Osteocyte (in vitro differentiated cells): Measurements from ENCODE around the gene CADPS. TPM values are rescaled to one million over a fixed set of nuclear protein-coding genes. Genes with fewer than 3 reads are reported as not detected.

Experiments
- DNase-seq: peaks from one replicate; pipeline ENCODE4 v3.0.0; 2021; ENCODE audit warnings: mixed read lengths; ENCODE audit not compliant: unreplicated experiment; ENCODE audit errors: extremely low spot score
- H3K27ac Mint-ChIP-seq: one replicate; pipeline ENCODE4 v1.8.0; 2021; ENCODE audit warnings: mild to moderate bottlenecking, mixed read lengths; ENCODE audit not compliant: unreplicated experiment
- H3K27me3 Mint-ChIP-seq: one replicate; pipeline ENCODE4 v1.8.0; 2021; ENCODE audit warnings: mixed read lengths; ENCODE audit not compliant: unreplicated experiment
- H3K36me3 Mint-ChIP-seq: one replicate; pipeline ENCODE4 v1.8.0; 2021; ENCODE audit warnings: mixed read lengths; ENCODE audit not compliant: unreplicated experiment
- H3K4me1 Mint-ChIP-seq: one replicate; pipeline ENCODE4 v1.8.0; 2021; ENCODE audit warnings: mixed read lengths; ENCODE audit not compliant: unreplicated experiment
- H3K4me3 Mint-ChIP-seq: one replicate; pipeline ENCODE4 v1.8.0; 2021; ENCODE audit warnings: mild to moderate bottlenecking, moderate library complexity, mixed read lengths; ENCODE audit not compliant: unreplicated experiment
- H3K9me3 Mint-ChIP-seq: one replicate; pipeline ENCODE4 v1.8.0; 2021; ENCODE audit warnings: mixed read lengths; ENCODE audit not compliant: unreplicated experiment
- total RNA-seq: library from RNA; stranded (reverse); gene quantifications from 2 replicates; pipeline ENCODE4 v1.2.1, GENCODE V29; 2021
- TF ChIP-seq, protein P1 (sequence below): fragments of 200-600 bp; sonication (generic); IDR thresholded peaks from 2 replicates; pipeline ENCODE4 v1.5.0; 2021; ENCODE audit warnings: antibody characterized with exemption, mild to moderate bottlenecking, moderate library complexity

CADPS gene
- total RNA-seq, 1 donor from 2014 or later: not detected

DNA sequence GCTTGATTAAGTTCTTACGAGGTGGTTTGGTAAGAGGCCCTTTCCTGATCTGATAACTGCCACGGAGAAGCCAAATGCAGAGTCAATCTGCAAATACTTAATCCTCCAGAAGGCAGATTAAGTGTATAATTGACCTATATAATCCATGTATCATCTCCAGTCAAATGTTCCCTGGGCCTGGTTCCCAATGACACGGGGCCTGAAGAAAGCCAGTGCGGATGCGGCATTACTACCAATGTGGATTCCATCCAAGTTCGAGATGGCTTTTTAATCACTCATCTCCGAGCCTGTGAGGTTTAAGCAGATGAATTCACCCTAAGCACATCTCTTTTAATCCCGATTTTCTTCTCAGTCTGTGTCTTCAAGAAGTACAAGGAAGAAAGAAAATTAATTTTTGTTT lies 441.8 kb downstream of the CADPS start:
- H3K27me3 Mint-ChIP-seq: peaks cover 30% of the 10 kb centered on the region
- no peaks in the 10 kb centered on the region for H3K36me3 Mint-ChIP-seq
- H3K4me3 Mint-ChIP-seq: no peak overlapping the region
- no peak for DNase-seq
- TF ChIP-seq, protein P1, sequence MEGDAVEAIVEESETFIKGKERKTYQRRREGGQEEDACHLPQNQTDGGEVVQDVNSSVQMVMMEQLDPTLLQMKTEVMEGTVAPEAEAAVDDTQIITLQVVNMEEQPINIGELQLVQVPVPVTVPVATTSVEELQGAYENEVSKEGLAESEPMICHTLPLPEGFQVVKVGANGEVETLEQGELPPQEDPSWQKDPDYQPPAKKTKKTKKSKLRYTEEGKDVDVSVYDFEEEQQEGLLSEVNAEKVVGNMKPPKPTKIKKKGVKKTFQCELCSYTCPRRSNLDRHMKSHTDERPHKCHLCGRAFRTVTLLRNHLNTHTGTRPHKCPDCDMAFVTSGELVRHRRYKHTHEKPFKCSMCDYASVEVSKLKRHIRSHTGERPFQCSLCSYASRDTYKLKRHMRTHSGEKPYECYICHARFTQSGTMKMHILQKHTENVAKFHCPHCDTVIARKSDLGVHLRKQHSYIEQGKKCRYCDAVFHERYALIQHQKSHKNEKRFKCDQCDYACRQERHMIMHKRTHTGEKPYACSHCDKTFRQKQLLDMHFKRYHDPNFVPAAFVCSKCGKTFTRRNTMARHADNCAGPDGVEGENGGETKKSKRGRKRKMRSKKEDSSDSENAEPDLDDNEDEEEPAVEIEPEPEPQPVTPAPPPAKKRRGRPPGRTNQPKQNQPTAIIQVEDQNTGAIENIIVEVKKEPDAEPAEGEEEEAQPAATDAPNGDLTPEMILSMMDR: no peak
- H3K9me3 Mint-ChIP-seq: no peaks in the 10 kb centered on the region
- no peak overlapping the region for H3K27ac Mint-ChIP-seq
- no peaks in the 10 kb centered on the region for H3K4me1 Mint-ChIP-seq

- no peaks in the 10 kb centered on the region for H3K9me3 Mint-ChIP-seq
- peaks cover 6% of the 10 kb centered on the region for H3K27me3 Mint-ChIP-seq
- no peaks in the 10 kb centered on the region for H3K36me3 Mint-ChIP-seq
- DNase-seq: no peak
- H3K4me3 Mint-ChIP-seq: no peak overlapping the region
- TF ChIP-seq, protein P1: no peak
- no peaks in the 10 kb centered on the region for H3K4me1 Mint-ChIP-seq
- no peak overlapping the region for H3K27ac Mint-ChIP-seq
Observed at GRCh38 chr3:62421207-62421606, 454.0 kb downstream of the CADPS start.

DNA sequence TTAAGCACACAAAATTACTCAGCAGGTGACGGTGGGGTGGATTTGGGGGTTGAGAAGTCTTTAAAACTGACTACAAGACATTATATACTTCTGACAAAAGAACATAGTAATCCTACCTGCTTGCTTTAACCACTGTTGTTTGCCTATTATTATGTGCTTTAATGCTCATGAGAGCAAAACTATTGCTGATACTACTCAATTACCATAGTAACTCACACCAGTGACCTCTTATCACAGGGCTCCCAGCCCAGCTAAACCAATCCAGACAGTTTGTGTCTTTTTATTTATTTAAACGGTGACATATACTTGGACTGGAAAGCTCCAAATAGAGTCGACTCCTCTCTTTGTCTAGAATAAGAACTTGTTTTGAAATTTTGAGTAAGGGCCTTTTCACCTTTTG lies 459.1 kb downstream of the CADPS start:
- Mint-ChIP-seq H3K27me3 (peaks cover 26% of the 10 kb centered on the region), H3K36me3 (no peaks in the 10 kb centered on the region), H3K4me1 (peaks cover 3% of the 10 kb centered on the region), H3K27ac (no peak overlapping the region), H3K9me3 (no peaks in the 10 kb centered on the region), H3K4me3 (no peak overlapping the region)
- TF ChIP-seq, protein P1: no peak
- DNase-seq: no peak

GRCh38 chr3:62415312-62415801 lies 459.9 kb downstream of the CADPS start:
- no peaks in the 10 kb centered on the region for H3K36me3 Mint-ChIP-seq
- H3K4me1 Mint-ChIP-seq: peaks cover 3% of the 10 kb centered on the region
- H3K27ac Mint-ChIP-seq: no peak overlapping the region
- no peak for DNase-seq
- H3K27me3 Mint-ChIP-seq: peaks cover 26% of the 10 kb centered on the region
- TF ChIP-seq, protein P1: no peak
- H3K9me3 Mint-ChIP-seq: no peaks in the 10 kb centered on the region
- no peak overlapping the region for H3K4me3 Mint-ChIP-seq

GRCh38 chr3:62414786-62415185 lies 460.4 kb downstream of the CADPS start:
- Mint-ChIP-seq H3K4me1 (peaks cover 3% of the 10 kb centered on the region), H3K27ac (no peak overlapping the region), H3K9me3 (no peaks in the 10 kb centered on the region), H3K4me3 (no peak overlapping the region), H3K27me3 (peaks cover 31% of the 10 kb centered on the region), H3K36me3 (no peaks in the 10 kb centered on the region)
- TF ChIP-seq, protein P1: no peak
- no peak for DNase-seq
